ENCODE results near the gene PLPPR2.
"Not testable (repeated sequence)": the region's sequence is repeated elsewhere in the genome, so short reads cannot be mapped to it uniquely, and the experiment has no call there.

The PLPPR2 gene

GRCh38 chr19:11401808-11402543, 46.7 kb downstream of the PLPPR2 start:
- Histone ChIP-seq H3K36me3 (ENCODE audit: control insufficient read depth, insufficient read depth, low read length) (no peaks in the 10 kb centered on the region), H3K4me1 (ENCODE audit: control insufficient read depth, insufficient read depth, low read length) (no peaks in the 10 kb centered on the region), H3K27ac (ENCODE audit: low read depth, low read length) (no peak overlapping the region), H3K4me3 (ENCODE audit: low read length) (no peak overlapping the region), H3K9ac (ENCODE audit: low read length) (no peak overlapping the region), H3K27me3 (ENCODE audit: control insufficient read depth, insufficient read depth, low read length) (no peaks in the 10 kb centered on the region)

- H3K4me1 ChIP-seq (ENCODE audit: control insufficient read depth, insufficient read depth, low read length), result no peaks in the 10 kb centered on the region
- H3K36me3 ChIP-seq (ENCODE audit: control insufficient read depth, insufficient read depth, low read length), result no peaks in the 10 kb centered on the region
- no peak overlapping the region for H3K4me3 ChIP-seq (ENCODE audit: low read length)
- H3K27me3 ChIP-seq (ENCODE audit: control insufficient read depth, insufficient read depth, low read length), result no peaks in the 10 kb centered on the region
- no peak overlapping the region for H3K9ac ChIP-seq (ENCODE audit: low read length)
- H3K27ac ChIP-seq (ENCODE audit: low read depth, low read length), result no peak overlapping the region
Measured at GRCh38 chr19:11404588-11405222, 49.5 kb downstream of the PLPPR2 start.

- H3K36me3 ChIP-seq (ENCODE audit: control insufficient read depth, insufficient read depth, low read length), result no peaks in the 10 kb centered on the region
- H3K4me3 ChIP-seq (ENCODE audit: low read length), result no peak overlapping the region
- H3K27me3 ChIP-seq (ENCODE audit: control insufficient read depth, insufficient read depth, low read length), result no peaks in the 10 kb centered on the region
- H3K9ac ChIP-seq (ENCODE audit: low read length), result no peak overlapping the region
- H3K27ac ChIP-seq (ENCODE audit: low read depth, low read length), result no peak overlapping the region
- no peaks in the 10 kb centered on the region for H3K4me1 ChIP-seq (ENCODE audit: control insufficient read depth, insufficient read depth, low read length)
Measured at GRCh38 chr19:11405846-11406643, 50.8 kb downstream of the PLPPR2 start.

- not testable (repeated sequence) for H3K27me3 ChIP-seq (ENCODE audit: control insufficient read depth, insufficient read depth, low read length); H3K4me3 ChIP-seq (ENCODE audit: low read length); H3K9ac ChIP-seq (ENCODE audit: low read length); H3K4me1 ChIP-seq (ENCODE audit: control insufficient read depth, insufficient read depth, low read length); H3K27ac ChIP-seq (ENCODE audit: low read depth, low read length); H3K36me3 ChIP-seq (ENCODE audit: control insufficient read depth, insufficient read depth, low read length)
Measured at GRCh38 chr19:11406703-11407236, 51.5 kb downstream of the PLPPR2 start.

- no peak overlapping the region for H3K9ac ChIP-seq (ENCODE audit: low read length)
- H3K27ac ChIP-seq (ENCODE audit: low read depth, low read length), result no peak overlapping the region
- no peaks in the 10 kb centered on the region for H3K27me3 ChIP-seq (ENCODE audit: control insufficient read depth, insufficient read depth, low read length)
- no peak overlapping the region for H3K4me3 ChIP-seq (ENCODE audit: low read length)
- no peaks in the 10 kb centered on the region for H3K4me1 ChIP-seq (ENCODE audit: control insufficient read depth, insufficient read depth, low read length)
- no peaks in the 10 kb centered on the region for H3K36me3 ChIP-seq (ENCODE audit: control insufficient read depth, insufficient read depth, low read length)
Measured at GRCh38 chr19:11408591-11408990, 53.4 kb downstream of the PLPPR2 start.

GRCh38 chr19:11410682-11411081, 55.5 kb downstream of the PLPPR2 start:
- Histone ChIP-seq H3K4me3 (ENCODE audit: low read length) (no peak overlapping the region), H3K27me3 (ENCODE audit: control insufficient read depth, insufficient read depth, low read length) (no peaks in the 10 kb centered on the region), H3K4me1 (ENCODE audit: control insufficient read depth, insufficient read depth, low read length) (no peaks in the 10 kb centered on the region), H3K9ac (ENCODE audit: low read length) (no peak overlapping the region), H3K36me3 (ENCODE audit: control insufficient read depth, insufficient read depth, low read length) (no peaks in the 10 kb centered on the region), H3K27ac (ENCODE audit: low read depth, low read length) (no peak overlapping the region)

GRCh38 chr19:11414544-11414943, 59.3 kb downstream of the PLPPR2 start:
- H3K36me3 ChIP-seq (ENCODE audit: control insufficient read depth, insufficient read depth, low read length), result no peaks in the 10 kb centered on the region
- H3K27me3 ChIP-seq (ENCODE audit: control insufficient read depth, insufficient read depth, low read length), result peaks cover 11% of the 10 kb centered on the region
- H3K27ac ChIP-seq (ENCODE audit: low read depth, low read length), result no peak overlapping the region
- H3K4me1 ChIP-seq (ENCODE audit: control insufficient read depth, insufficient read depth, low read length), result no peaks in the 10 kb centered on the region
- no peak overlapping the region for H3K4me3 ChIP-seq (ENCODE audit: low read length)
- H3K9ac ChIP-seq (ENCODE audit: low read length), result no peak overlapping the region
